ENCODE results near the gene ZSCAN5B.
"Not testable (repeated sequence)": the region's sequence is repeated elsewhere in the genome, so short reads cannot be mapped to it uniquely, and the experiment has no call there.

The ZSCAN5B gene

DNA sequence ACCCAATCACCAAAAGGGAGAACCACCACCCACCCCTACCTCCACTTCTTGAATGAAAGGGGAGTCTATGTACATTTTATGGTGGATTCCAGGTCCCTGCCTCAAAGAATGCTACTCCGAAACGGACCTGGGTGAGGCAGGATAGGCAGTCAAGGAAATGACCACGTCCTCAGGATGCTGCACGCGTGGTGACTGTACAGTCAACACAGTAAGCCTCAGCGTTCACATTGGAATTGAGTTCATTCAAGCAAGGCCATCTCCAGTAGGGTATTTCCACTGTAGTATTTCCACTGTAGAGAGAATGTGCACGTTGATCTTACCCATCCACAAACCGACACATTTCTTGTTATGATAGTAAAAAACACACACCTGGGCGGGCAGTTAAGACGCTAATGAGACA lies 21.4 kb upstream of the ZSCAN5B start:
- no peak overlapping the region for H3K4me3 ChIP-seq (ENCODE audit: low read depth, low read length)
- DNase-seq (ENCODE audit: low read depth) = no peak
- no peak for TF ChIP-seq POLR2A (IDR thresholded peaks at IDR 0.05; ENCODE audit: extremely low read depth, insufficient read length)
- TF ChIP-seq, protein P1, sequence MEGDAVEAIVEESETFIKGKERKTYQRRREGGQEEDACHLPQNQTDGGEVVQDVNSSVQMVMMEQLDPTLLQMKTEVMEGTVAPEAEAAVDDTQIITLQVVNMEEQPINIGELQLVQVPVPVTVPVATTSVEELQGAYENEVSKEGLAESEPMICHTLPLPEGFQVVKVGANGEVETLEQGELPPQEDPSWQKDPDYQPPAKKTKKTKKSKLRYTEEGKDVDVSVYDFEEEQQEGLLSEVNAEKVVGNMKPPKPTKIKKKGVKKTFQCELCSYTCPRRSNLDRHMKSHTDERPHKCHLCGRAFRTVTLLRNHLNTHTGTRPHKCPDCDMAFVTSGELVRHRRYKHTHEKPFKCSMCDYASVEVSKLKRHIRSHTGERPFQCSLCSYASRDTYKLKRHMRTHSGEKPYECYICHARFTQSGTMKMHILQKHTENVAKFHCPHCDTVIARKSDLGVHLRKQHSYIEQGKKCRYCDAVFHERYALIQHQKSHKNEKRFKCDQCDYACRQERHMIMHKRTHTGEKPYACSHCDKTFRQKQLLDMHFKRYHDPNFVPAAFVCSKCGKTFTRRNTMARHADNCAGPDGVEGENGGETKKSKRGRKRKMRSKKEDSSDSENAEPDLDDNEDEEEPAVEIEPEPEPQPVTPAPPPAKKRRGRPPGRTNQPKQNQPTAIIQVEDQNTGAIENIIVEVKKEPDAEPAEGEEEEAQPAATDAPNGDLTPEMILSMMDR (IDR thresholded peaks at IDR 0.05; ENCODE audit: low read depth, low read length) = no peak
- TF ChIP-seq, protein P2, sequence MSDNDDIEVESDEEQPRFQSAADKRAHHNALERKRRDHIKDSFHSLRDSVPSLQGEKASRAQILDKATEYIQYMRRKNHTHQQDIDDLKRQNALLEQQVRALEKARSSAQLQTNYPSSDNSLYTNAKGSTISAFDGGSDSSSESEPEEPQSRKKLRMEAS (IDR thresholded peaks at IDR 0.05; ENCODE audit: low read depth, low read length) = no peak
- TF ChIP-seq MYC (IDR thresholded peaks at IDR 0.05; ENCODE audit: low read depth, low read length) = no peak

DNA sequence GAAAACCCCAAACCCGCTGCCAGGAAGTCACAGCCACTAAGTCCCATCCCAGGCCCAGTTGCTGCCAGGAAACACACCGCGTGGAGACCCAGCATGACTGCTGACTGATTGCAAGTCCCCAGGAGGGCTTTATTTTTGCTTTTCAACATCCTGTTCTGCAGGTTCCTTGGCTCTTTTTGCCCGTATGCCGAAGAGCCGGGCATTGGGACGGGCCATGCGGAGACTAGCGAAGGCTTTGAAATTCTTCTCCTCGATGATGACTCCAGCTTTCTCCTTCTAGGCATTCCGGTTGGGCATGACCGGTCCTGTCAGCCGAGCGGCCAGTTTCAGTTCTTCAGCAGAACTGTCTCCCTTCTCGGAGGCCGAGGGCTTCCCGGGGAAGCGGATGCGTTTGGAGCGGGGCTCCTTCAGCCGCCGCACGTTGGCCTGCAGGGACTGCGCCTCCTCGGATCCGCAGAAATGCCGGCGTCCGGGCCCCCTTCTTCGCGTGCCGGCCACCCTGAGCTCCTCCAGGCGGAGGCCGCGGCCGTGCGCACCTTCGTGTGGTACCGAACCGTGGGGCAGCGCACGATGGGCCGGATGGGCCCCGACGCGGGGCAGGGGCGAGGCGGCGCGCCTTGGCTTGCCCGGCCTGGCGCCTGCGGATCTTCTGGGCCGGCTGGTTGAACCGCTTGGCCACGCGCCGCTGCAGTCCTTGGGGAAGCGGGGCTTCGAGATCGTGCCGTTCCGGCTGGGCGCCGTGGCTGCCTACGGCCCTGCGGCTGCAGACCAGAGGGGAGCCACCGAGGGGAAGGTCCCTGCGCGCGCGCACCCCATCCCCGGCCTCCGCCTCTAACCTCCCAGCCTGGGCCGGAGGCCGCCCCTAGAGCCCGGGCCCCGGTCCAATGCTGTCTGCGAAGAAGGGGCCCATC lies 19.7 kb upstream of the ZSCAN5B start:
- no peak overlapping the region for H3K4me3 ChIP-seq (ENCODE audit: low read depth, low read length)
- no peak for TF ChIP-seq POLR2A (IDR thresholded peaks at IDR 0.05; ENCODE audit: extremely low read depth, insufficient read length)
- TF ChIP-seq MYC (IDR thresholded peaks at IDR 0.05; ENCODE audit: low read depth, low read length) = no peak
- TF ChIP-seq, protein P1 (IDR thresholded peaks at IDR 0.05; ENCODE audit: low read depth, low read length) = no peak
- TF ChIP-seq, protein P2 (IDR thresholded peaks at IDR 0.05; ENCODE audit: low read depth, low read length) = no peak
- DNase-seq (ENCODE audit: low read depth) = no peak

DNA sequence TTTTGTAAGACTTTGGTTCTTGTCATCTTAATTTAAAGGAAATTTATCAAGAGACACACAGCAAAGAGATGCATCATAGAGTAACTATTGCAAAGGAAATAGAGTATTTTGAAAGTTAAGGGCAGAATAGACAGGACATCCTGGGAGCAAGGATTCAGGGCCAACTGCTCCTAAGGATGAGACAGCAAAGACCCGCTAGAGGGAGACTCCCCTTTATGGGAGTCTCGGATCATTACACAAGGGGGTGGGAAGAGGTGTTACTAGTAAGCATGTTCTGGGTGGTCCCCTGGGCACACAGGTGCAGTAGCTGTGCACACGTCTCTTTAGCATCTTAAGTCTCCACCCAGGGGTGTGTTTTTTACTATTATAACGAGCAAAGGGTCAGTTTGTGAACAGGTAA lies 14.1 kb upstream of the ZSCAN5B start:
- no peak overlapping the region for H3K4me3 ChIP-seq (ENCODE audit: low read depth, low read length)
- TF ChIP-seq, protein P1 (IDR thresholded peaks at IDR 0.05; ENCODE audit: low read depth, low read length) = no peak
- TF ChIP-seq MYC (IDR thresholded peaks at IDR 0.05; ENCODE audit: low read depth, low read length) (no peak), POLR2A (IDR thresholded peaks at IDR 0.05; ENCODE audit: extremely low read depth, insufficient read length) (no peak)
- TF ChIP-seq, protein P2 (IDR thresholded peaks at IDR 0.05; ENCODE audit: low read depth, low read length) = no peak
- DNase-seq (ENCODE audit: low read depth) = no peak

DNA sequence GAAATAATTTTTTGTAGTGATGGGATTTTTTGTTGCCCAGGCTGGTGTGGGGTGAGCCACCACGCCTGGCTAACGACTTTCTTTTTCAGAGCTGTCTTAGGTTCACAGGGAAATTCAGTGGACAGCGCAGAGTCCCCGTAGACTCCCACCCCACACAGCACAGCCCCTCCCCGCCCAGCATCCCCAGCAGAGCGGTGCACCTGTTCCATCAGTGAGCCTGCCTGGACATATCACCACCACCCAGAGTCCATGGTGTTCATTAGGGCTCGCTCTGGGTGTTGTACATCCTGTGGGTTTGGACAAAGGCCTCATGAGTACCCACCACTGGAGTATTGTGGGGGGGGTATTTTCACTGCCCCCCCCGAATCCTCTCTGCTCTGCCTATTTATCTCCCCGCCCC lies 12.5 kb upstream of the ZSCAN5B start:
- not testable (repeated sequence) for DNase-seq (ENCODE audit: low read depth); H3K4me3 ChIP-seq (ENCODE audit: low read depth, low read length)

DNA sequence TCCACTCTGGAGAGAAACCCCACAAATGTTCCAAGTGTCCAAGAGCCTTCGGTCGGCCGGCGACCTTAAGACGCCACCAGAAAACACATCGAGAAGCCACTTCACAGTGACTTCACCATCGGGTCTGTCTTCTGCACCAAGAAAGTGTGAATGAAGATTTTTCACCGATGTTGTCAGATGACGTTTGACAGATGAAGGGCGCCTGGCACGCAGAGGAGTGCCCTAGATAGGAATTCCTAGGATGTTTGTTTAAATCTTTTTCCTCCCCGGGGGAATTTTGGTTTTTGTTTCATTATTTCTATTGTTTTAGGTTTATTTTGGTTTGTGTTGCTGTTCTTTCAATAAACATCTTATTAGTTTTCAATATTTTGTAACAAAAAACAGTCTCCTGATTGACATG lies 11.5 kb upstream of the ZSCAN5B start:
- DNase-seq (ENCODE audit: low read depth) = no peak
- TF ChIP-seq, protein P2 (IDR thresholded peaks at IDR 0.05; ENCODE audit: low read depth, low read length) = no peak
- TF ChIP-seq POLR2A (IDR thresholded peaks at IDR 0.05; ENCODE audit: extremely low read depth, insufficient read length) (no peak), MYC (IDR thresholded peaks at IDR 0.05; ENCODE audit: low read depth, low read length) (no peak)
- TF ChIP-seq, protein P1 (IDR thresholded peaks at IDR 0.05; ENCODE audit: low read depth, low read length) = no peak
- H3K4me3 ChIP-seq (ENCODE audit: low read depth, low read length) = no peak overlapping the region

DNA sequence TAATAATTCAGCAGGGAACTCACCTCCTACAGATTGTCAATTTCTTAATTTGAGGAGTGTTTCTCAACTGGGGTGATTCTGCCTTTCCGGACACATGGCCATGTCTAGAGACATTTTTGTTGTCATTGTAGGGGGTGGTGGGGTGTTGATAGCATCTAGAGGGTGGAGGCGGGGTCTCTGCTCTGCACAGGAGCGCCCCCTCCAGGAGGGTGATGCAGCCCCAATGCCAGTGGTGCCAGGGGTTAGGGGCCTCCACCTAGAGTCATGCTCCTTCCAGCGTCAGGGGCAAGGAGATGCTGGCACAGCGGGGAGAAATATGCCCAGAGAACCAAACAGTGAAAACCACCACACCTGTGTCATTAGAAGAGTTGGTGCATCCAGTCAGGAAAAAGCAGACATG lies 10.0 kb upstream of the ZSCAN5B start:
- H3K4me3 ChIP-seq (ENCODE audit: low read depth, low read length); DNase-seq (ENCODE audit: low read depth): not testable (repeated sequence)

DNA sequence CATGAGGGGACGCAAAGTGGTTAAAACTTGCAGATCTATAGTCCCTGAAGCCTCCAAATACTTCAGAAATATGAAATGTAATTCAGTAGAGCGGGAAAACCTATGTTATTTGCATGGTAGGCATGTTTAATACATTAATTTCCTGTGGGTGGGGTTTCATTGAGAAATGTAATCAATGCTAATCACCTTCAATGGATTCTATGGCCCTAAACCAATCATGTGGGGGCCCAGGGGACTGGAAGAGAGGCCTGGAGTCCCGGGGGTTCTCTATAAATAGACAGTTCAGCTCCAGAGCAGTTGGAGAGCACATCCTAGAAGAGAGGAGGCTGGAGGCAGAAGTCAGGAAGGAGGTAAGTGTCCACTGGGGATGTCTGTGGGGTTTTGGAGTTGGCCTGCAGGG lies 4.4 kb upstream of the ZSCAN5B start, which contains the start of gene ZSCAN5C:
ZSCAN5C (plus strand) TSS at position 301 of the 400 bp plus-strand sequence. CDS start 3,641 bp downstream, outside the sequence.
- no peak within 1 kb of the TSS for H3K4me3 ChIP-seq (ENCODE audit: low read depth, low read length)
- TF ChIP-seq POLR2A (IDR thresholded peaks at IDR 0.05; ENCODE audit: extremely low read depth, insufficient read length) = no peak
- TF ChIP-seq, protein P1 (IDR thresholded peaks at IDR 0.05; ENCODE audit: low read depth, low read length) = no peak
- no peak for TF ChIP-seq MYC (IDR thresholded peaks at IDR 0.05; ENCODE audit: low read depth, low read length)
- TF ChIP-seq, protein P2 (IDR thresholded peaks at IDR 0.05; ENCODE audit: low read depth, low read length) = no peak
- DNase-seq (ENCODE audit: low read depth) = no peak

Data from NB4 (cell line).